ENCODE results near the gene ZNF776.

DNA sequence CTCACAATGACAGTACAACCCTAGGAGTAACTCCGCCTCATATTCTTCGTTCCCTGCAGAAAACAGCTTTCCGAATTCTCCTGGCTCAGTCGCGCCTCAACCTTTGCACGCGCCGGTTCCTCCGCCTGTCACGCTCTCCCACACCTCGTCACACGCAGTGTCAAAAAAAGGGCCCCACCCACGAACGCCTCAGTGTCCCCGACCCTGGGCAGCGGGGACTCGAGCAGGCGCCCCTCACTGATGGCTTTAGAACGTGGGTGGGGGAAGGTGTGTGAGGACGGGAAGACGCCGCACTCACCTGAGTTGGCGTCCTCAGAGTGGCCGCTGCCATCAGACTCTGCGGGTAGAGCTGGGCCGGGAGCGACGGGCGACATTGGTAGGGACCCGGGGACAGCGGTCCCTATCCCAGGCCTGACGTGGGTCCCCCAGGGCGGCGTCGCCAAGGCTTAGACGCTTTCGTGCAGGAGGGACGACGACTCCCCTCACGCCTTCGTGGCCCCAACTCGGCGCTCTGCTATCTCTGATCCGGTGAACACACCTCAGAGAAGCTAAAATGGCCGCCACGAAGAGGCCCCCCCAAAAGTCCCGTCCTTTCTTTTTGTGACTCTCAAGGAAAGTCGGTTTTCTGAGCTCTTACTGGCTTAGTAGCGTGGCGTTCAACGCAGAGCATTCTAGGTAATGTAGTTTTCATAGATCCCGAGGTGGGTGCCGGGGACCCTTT, 37.8 kb upstream of the ZNF776 start, which contains the start of gene ZNF154:
- TF ChIP-seq, protein P1, sequence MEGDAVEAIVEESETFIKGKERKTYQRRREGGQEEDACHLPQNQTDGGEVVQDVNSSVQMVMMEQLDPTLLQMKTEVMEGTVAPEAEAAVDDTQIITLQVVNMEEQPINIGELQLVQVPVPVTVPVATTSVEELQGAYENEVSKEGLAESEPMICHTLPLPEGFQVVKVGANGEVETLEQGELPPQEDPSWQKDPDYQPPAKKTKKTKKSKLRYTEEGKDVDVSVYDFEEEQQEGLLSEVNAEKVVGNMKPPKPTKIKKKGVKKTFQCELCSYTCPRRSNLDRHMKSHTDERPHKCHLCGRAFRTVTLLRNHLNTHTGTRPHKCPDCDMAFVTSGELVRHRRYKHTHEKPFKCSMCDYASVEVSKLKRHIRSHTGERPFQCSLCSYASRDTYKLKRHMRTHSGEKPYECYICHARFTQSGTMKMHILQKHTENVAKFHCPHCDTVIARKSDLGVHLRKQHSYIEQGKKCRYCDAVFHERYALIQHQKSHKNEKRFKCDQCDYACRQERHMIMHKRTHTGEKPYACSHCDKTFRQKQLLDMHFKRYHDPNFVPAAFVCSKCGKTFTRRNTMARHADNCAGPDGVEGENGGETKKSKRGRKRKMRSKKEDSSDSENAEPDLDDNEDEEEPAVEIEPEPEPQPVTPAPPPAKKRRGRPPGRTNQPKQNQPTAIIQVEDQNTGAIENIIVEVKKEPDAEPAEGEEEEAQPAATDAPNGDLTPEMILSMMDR (IDR thresholded peaks at IDR 0.05; ENCODE audit: low read depth, low read length, poor library complexity, severe bottlenecking): no peak
- TF ChIP-seq EZH2phosphoT487 (IDR thresholded peaks at IDR 0.05; ENCODE audit: borderline replicate concordance, low read length): no peak

All from DOHH2 (cell line).